Liver (tissue), 9 donors: ENCODE results near the gene CALHM3. TPM values are rescaled to one million over a fixed set of nuclear protein-coding genes. Genes with fewer than 3 reads are reported as not detected.

ENCODE experiments used
- DNase-seq: peaks from one replicate; pipeline ENCODE4 v3.0.0-alpha.2; 2017; ENCODE audit warnings: low spot score
- H3K27ac ChIP-seq, 2 donors: one replicate each; pipeline ENCODE4 v1.7.0; 2013; ENCODE audit warnings: inconsistent platforms in 2 of 2, low read length in 2 of 2, control low read depth in 1 of 2, low read depth in 1 of 2, mild to moderate bottlenecking in 1 of 2
- H3K27me3 ChIP-seq, 4 donors: one replicate each; pipeline versions ENCODE4 v1.6.1 to v1.7.0; 2013; ENCODE audit warnings: low read length in 3 of 4, inconsistent platforms in 1 of 4, mild to moderate bottlenecking in 1 of 4, moderate library complexity in 1 of 4; ENCODE audit not compliant: control insufficient read depth in 4 of 4, insufficient read depth in 4 of 4
- H3K36me3 ChIP-seq, 4 donors: one replicate each; pipeline versions ENCODE4 v1.6.1 to v1.7.0; 2013; ENCODE audit warnings: low read length in 3 of 4, mild to moderate bottlenecking in 3 of 4, low read depth in 1 of 4, moderate library complexity in 1 of 4; ENCODE audit not compliant: control insufficient read depth in 4 of 4, insufficient read depth in 3 of 4
- H3K4me1 ChIP-seq, 4 donors: one replicate each; pipeline versions ENCODE4 v1.6.1 to v1.7.0; 2013; ENCODE audit warnings: low read length in 3 of 4, mild to moderate bottlenecking in 3 of 4, moderate library complexity in 1 of 4; ENCODE audit not compliant: control insufficient read depth in 4 of 4, insufficient read depth in 4 of 4
- H3K4me3 ChIP-seq, 3 donors: one replicate each; pipeline versions ENCODE4 v1.6.1 to v1.7.0; 2013; ENCODE audit warnings: low read length in 3 of 3, control low read depth in 1 of 3, low read depth in 1 of 3, mild to moderate bottlenecking in 1 of 3
- H3K9ac ChIP-seq, 2 donors: one replicate each; pipeline ENCODE4 v1.7.0; 2013; ENCODE audit warnings: low read length in 2 of 2, mild to moderate bottlenecking in 2 of 2, moderate library complexity in 2 of 2, control low read depth in 1 of 2, low read depth in 1 of 2
- H3K9me3 ChIP-seq, 4 donors: one replicate each; pipeline versions ENCODE4 v1.6.1 to v1.7.0; 2013; ENCODE audit warnings: low read length in 3 of 4; ENCODE audit not compliant: control insufficient read depth in 4 of 4
- EGR1 ChIP-seq, 2 donors: IDR thresholded peaks; 2 replicates each; pipeline ENCODE4 v1.6.1; 2016 to 2018; ENCODE audit warnings: antibody characterized with exemption in 2 of 2, low read depth in 2 of 2
- FOXA1 ChIP-seq: IDR thresholded peaks from 2 replicates; pipeline ENCODE4 v1.6.1; 2016; ENCODE audit warnings: antibody characterized with exemption
- FOXA2 ChIP-seq: IDR thresholded peaks from 2 replicates; pipeline ENCODE4 v1.6.1; 2016; ENCODE audit warnings: antibody characterized with exemption
- GABPA ChIP-seq, 2 donors: IDR thresholded peaks in 1 of 2; conservative IDR thresholded peaks in 1 of 2; 2 replicates each; pipeline ENCODE4 v1.6.1; 2016; ENCODE audit warnings: antibody characterized with exemption in 2 of 2, mild to moderate bottlenecking in 1 of 2, moderate library complexity in 1 of 2
- HNF4A ChIP-seq, 2 donors: conservative IDR thresholded peaks; 2 replicates each; pipeline ENCODE4 v1.6.1; 2016; ENCODE audit warnings: antibody characterized with exemption in 2 of 2, mild to moderate bottlenecking in 2 of 2
- HNF4G ChIP-seq: IDR thresholded peaks from 2 replicates; pipeline ENCODE4 v1.6.1; 2016; ENCODE audit warnings: antibody characterized with exemption
- JUND ChIP-seq, 2 donors: IDR thresholded peaks; 2 replicates each; pipeline ENCODE4 v1.6.1; 2016; ENCODE audit warnings: antibody characterized with exemption in 2 of 2
- NR2F2 ChIP-seq: IDR thresholded peaks from 2 replicates; pipeline ENCODE4 v1.6.1; 2016; ENCODE audit warnings: antibody characterized with exemption
- RAD21 ChIP-seq, 2 donors: IDR thresholded peaks; 2 replicates each; pipeline ENCODE4 v1.6.1; 2016; ENCODE audit warnings: antibody characterized with exemption in 2 of 2, mild to moderate bottlenecking in 2 of 2
- RXRA ChIP-seq, 2 donors: IDR thresholded peaks; 2 replicates each; pipeline ENCODE4 v1.6.1; 2017 to 2018; ENCODE audit warnings: antibody characterized with exemption in 2 of 2, mild to moderate bottlenecking in 1 of 2
- SP1 ChIP-seq: IDR thresholded peaks from 2 replicates; pipeline ENCODE4 v1.6.1; 2018; ENCODE audit warnings: antibody characterized with exemption, mild to moderate bottlenecking
- TAF1 ChIP-seq: conservative IDR thresholded peaks from 2 replicates; pipeline ENCODE4 v1.6.1; 2016; ENCODE audit warnings: antibody characterized with exemption, mild to moderate bottlenecking
- YY1 ChIP-seq: IDR thresholded peaks from 2 replicates; pipeline ENCODE4 v1.6.1; 2016; ENCODE audit warnings: antibody characterized with exemption, mild to moderate bottlenecking
- WGBS: extraction: QIAGEN DNeasy Blood & Tissue Kit; methylation state at CpG from one replicate; pipeline ENCODE4 v1.1.7; 2013; 5-methylcytosine and 5-hydroxymethylcytosine counted together
- polyA plus RNA-seq, 2 donors: library from polyadenylated mRNA; stranded (reverse) in 1 of 2; unstranded in 1 of 2; fragments of 200-250 nt in 1 of 2; fragments of >200 nt in 1 of 2; fragmentation: Nextera tagmentation in 1 of 2; extraction: Ambion mirVana in 1 of 2; gene quantifications; one replicate each; pipeline versions ENCODE4 v1.2.1 to v1.2.3, GENCODE V29; 2013 to 2015
- total RNA-seq, 2 donors: library from RNA; depleted of rRNA; stranded (reverse); fragments of >200 nt; gene quantifications; one replicate each; pipeline ENCODE4 v1.2.3, GENCODE V29; 2014
- TF ChIP-seq, protein P1 (sequence below): IDR thresholded peaks from 2 replicates; pipeline ENCODE4 v1.6.1; 2016; ENCODE audit warnings: antibody characterized with exemption
- TF ChIP-seq, protein P2 (sequence below): fragments of 150-350 bp; IDR thresholded peaks from 2 replicates; pipeline ENCODE4 v1.5.1; 2017; ENCODE audit warnings: improper control_type of control experiment, low read depth, low read length; ENCODE audit not compliant: missing input control
- TF ChIP-seq, protein P3 (sequence below): IDR thresholded peaks from 2 replicates; pipeline ENCODE4 v1.6.1; 2016; ENCODE audit warnings: antibody characterized with exemption
- TF ChIP-seq, protein P4 (sequence below): IDR thresholded peaks from 2 replicates; pipeline ENCODE4 v1.6.1; 2016; ENCODE audit warnings: antibody characterized with exemption
- TF ChIP-seq, protein P5 (sequence below): IDR thresholded peaks from 2 replicates; pipeline ENCODE4 v1.6.1; 2016; ENCODE audit warnings: antibody characterized with exemption, mild to moderate bottlenecking
- donor health status: healthy.
- donor health status: healthy.
- donor health status: healthy.
- donor health status: healthy.
- donor health status: healthy.

Gene CALHM3
- total and polyA plus RNA-seq, 4 donors: 0.14 TPM; not detected in 3

DNA sequence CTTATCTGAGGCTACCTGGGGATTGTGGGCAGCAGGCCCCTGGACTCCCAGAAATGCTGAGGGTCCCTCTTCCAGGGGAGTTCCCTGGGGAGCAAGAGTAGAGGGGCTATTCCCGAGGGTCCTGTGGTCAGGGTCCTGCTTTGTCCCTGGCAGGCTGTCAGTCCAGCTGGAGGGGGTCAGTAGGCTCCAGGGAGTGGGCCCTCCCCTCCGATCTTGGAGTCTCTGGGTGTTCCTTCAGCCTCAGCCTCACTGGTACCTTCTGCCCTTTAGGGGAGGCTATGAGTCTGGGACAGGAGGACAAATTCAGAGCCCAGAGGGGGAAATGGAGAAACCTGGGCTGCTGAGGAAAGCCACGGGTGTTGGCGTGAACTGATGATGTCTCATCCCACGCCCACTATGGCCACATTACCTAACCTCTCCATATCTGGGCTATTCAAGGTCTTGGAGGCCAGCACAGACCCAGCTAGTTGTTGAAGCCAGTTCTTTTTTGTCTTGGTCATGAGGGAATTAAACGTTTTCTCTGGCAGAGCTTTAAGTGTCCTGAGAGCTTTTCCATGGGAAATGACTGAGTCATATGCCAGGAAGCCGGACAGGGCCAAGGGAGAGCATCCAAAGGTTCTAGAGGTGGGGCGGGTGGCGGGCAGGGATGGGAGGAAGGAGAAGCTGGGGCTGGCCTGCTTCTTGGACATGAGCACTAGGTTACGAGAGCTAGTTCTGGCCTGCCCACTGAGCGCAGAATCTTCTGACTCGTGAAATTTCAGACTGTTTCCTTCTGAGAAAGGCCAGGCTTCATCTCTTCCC lies 33.1 kb downstream of the CALHM3 start:
- H3K27ac ChIP-seq: peak overlapping the region; percentile 40 to 63
- H3K9ac ChIP-seq: no peak overlapping the region
- peaks cover 4 to 63% (median 36%) of the 10 kb centered on the region in 4 donors for H3K36me3 ChIP-seq
- DNase-seq: no peak
- no peaks in the 10 kb centered on the region for H3K27me3 ChIP-seq
- TF ChIP-seq GABPA (IDR thresholded peaks at IDR 0.05 in 1 of 2, conservative IDR thresholded peaks at IDR 0.05 in 1 of 2): no peak
- TF ChIP-seq HNF4A (conservative IDR thresholded peaks at IDR 0.05): no peak
- TF ChIP-seq, protein P1, sequence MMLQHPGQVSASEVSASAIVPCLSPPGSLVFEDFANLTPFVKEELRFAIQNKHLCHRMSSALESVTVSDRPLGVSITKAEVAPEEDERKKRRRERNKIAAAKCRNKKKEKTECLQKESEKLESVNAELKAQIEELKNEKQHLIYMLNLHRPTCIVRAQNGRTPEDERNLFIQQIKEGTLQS: no peak
- peak; percentile 89 for TF ChIP-seq NR2F2
- TF ChIP-seq, protein P2, sequence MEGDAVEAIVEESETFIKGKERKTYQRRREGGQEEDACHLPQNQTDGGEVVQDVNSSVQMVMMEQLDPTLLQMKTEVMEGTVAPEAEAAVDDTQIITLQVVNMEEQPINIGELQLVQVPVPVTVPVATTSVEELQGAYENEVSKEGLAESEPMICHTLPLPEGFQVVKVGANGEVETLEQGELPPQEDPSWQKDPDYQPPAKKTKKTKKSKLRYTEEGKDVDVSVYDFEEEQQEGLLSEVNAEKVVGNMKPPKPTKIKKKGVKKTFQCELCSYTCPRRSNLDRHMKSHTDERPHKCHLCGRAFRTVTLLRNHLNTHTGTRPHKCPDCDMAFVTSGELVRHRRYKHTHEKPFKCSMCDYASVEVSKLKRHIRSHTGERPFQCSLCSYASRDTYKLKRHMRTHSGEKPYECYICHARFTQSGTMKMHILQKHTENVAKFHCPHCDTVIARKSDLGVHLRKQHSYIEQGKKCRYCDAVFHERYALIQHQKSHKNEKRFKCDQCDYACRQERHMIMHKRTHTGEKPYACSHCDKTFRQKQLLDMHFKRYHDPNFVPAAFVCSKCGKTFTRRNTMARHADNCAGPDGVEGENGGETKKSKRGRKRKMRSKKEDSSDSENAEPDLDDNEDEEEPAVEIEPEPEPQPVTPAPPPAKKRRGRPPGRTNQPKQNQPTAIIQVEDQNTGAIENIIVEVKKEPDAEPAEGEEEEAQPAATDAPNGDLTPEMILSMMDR: no peak
- TF ChIP-seq YY1: no peak
- no peak for TF ChIP-seq RAD21 (IDR thresholded peaks at IDR 0.05)
- TF ChIP-seq, protein P3, sequence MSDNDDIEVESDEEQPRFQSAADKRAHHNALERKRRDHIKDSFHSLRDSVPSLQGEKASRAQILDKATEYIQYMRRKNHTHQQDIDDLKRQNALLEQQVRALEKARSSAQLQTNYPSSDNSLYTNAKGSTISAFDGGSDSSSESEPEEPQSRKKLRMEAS: no peak
- TF ChIP-seq, protein P4, sequence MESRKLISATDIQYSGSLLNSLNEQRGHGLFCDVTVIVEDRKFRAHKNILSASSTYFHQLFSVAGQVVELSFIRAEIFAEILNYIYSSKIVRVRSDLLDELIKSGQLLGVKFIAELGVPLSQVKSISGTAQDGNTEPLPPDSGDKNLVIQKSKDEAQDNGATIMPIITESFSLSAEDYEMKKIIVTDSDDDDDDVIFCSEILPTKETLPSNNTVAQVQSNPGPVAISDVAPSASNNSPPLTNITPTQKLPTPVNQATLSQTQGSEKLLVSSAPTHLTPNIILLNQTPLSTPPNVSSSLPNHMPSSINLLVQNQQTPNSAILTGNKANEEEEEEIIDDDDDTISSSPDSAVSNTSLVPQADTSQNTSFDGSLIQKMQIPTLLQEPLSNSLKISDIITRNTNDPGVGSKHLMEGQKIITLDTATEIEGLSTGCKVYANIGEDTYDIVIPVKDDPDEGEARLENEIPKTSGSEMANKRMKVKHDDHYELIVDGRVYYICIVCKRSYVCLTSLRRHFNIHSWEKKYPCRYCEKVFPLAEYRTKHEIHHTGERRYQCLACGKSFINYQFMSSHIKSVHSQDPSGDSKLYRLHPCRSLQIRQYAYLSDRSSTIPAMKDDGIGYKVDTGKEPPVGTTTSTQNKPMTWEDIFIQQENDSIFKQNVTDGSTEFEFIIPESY: no peak
- no peak for TF ChIP-seq JUND (IDR thresholded peaks at IDR 0.05)
- no peak for TF ChIP-seq FOXA2
- TF ChIP-seq TAF1: no peak
- no peak for TF ChIP-seq FOXA1
- no peak for TF ChIP-seq HNF4G
- peak in 1 of 2 donors; percentile 6 for TF ChIP-seq RXRA (IDR thresholded peaks at IDR 0.05)
- TF ChIP-seq EGR1 (IDR thresholded peaks at IDR 0.05; ENCODE audit: low read depth in 2 of 2): no peak
- TF ChIP-seq SP1: peak; percentile 20
- TF ChIP-seq, protein P5, sequence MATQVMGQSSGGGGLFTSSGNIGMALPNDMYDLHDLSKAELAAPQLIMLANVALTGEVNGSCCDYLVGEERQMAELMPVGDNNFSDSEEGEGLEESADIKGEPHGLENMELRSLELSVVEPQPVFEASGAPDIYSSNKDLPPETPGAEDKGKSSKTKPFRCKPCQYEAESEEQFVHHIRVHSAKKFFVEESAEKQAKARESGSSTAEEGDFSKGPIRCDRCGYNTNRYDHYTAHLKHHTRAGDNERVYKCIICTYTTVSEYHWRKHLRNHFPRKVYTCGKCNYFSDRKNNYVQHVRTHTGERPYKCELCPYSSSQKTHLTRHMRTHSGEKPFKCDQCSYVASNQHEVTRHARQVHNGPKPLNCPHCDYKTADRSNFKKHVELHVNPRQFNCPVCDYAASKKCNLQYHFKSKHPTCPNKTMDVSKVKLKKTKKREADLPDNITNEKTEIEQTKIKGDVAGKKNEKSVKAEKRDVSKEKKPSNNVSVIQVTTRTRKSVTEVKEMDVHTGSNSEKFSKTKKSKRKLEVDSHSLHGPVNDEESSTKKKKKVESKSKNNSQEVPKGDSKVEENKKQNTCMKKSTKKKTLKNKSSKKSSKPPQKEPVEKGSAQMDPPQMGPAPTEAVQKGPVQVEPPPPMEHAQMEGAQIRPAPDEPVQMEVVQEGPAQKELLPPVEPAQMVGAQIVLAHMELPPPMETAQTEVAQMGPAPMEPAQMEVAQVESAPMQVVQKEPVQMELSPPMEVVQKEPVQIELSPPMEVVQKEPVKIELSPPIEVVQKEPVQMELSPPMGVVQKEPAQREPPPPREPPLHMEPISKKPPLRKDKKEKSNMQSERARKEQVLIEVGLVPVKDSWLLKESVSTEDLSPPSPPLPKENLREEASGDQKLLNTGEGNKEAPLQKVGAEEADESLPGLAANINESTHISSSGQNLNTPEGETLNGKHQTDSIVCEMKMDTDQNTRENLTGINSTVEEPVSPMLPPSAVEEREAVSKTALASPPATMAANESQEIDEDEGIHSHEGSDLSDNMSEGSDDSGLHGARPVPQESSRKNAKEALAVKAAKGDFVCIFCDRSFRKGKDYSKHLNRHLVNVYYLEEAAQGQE: no peak
- H3K4me1 ChIP-seq: peaks cover 0 to 4% (median 0%) of the 10 kb centered on the region in 4 donors
- H3K4me3 ChIP-seq: no peak overlapping the region
- H3K9me3 ChIP-seq: no peaks in the 10 kb centered on the region
- 83% methylated on average over 12 of the region's 12 CpGs for WGBS
